ENCODE results near the gene CRYL1.

DNA sequence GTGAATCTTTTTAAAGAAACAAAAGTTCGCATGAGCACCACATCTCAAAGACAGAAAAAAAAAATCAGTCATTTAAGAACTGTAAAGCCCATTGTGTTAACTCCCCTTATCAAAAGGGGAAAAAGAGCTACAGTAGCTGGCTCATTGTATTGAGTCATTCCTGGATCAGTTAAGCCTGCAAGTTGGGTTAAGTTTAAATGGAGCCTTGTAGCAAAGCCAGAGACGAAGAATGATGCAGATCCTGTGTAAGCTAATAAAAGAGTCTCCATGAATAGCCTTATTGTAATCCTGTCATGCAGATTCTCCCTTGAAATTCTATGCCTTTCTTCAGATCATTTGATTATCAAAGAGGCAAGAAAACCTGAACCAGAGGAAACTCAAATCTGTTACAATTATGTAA is 83.8 kb downstream of the CRYL1 start:
- TF ChIP-seq TAF1 (IDR thresholded peaks at IDR 0.05; ENCODE audit: borderline replicate concordance, insufficient read depth, low read length) (no peak), POLR2AphosphoS5 (IDR thresholded peaks at IDR 0.05; ENCODE audit: low read depth, low read length) (no peak)
